GM12878 (cell line): ENCODE data around the gene TBCD. TPM values are rescaled to one million over a fixed set of nuclear protein-coding genes. Genes with fewer than 3 reads are reported as not detected.
"Not testable (repeated sequence)": the region's sequence is repeated elsewhere in the genome, so short reads cannot be mapped to it uniquely, and the experiment has no call there.

ENCODE experiments used
- ATAC-seq: fragments of 200-7000 bp; cut with Tn5 transposase; 3 replicates; pipeline ENCODE4 v1.9.1; 2020; ENCODE audit warnings: mild to moderate bottlenecking, moderate library complexity
- BruUV-seq: library from RNA; stranded (reverse); fragments of 400-500 nt; replicated peaks from 2 replicates; lab custom pipeline; 2021; lab: Mats Ljungman, UMichigan
- CTCF ChIA-PET: fragments of 300-600 bp; sonication (Branson Sonifier 250); formaldehyde crosslinking; extraction: SDS; loops from one replicate; lab custom pipeline; 2021; ENCODE audit warnings: inconsistent platforms; lab: Yijun Ruan, JAX
- POLR2A ChIA-PET: fragments of 350-600 bp; formaldehyde crosslinking; extraction: SDS; loops from one replicate; lab custom pipeline; 2021; ENCODE audit warnings: inconsistent platforms; lab: Charles Lee
- RAD21 ChIA-PET: fragments of 300-600 bp; sonication (Branson Sonifier 250); formaldehyde crosslinking; loops from one replicate; lab custom pipeline; 2023; ENCODE audit warnings: antibody characterized with exemption; ENCODE audit not compliant: unreplicated experiment; lab: Charles Lee
- SMC1A ChIA-PET: fragments of 300-600 bp; sonication (Branson Sonifier 250); formaldehyde crosslinking; loops from one replicate; lab custom pipeline; 2023; ENCODE audit not compliant: unreplicated experiment, uncharacterized antibody; lab: Charles Lee
- DNase-seq: peaks from one replicate; pipeline ENCODE4 v3.0.0-alpha.2; 2011; ENCODE audit warnings: low read depth, low spot score
- FAIRE-seq: peaks from 3 replicates; lab custom pipeline; 2011; peaks lifted over from hg19 to GRCh38; lab: Jason Lieb, UNC
- H2AFZ ChIP-seq: 2 replicates; pipeline ENCODE4 v1.6.0; 2011; ENCODE audit warnings: low read depth, low read length, control low read depth; ENCODE audit not compliant: control insufficient read depth
- H3K27ac ChIP-seq: 2 replicates; pipeline ENCODE4 v1.5.1; 2011; ENCODE audit warnings: control low read depth; ENCODE audit not compliant: control insufficient read depth, insufficient read depth
- H3K27me3 ChIP-seq, 2 experiments: replicated peaks in 1 of 2; 2 replicates each; pipeline versions ENCODE4 v1.6.0 to v1.6.1; 2011; ENCODE audit warnings: low read length in 1 of 2; ENCODE audit not compliant: control insufficient read depth in 2 of 2, insufficient read depth in 2 of 2
- H3K36me3 ChIP-seq, 2 experiments: 2 replicates each; pipeline ENCODE4 v1.5.1; 2011; ENCODE audit warnings: low read length in 1 of 2; ENCODE audit not compliant: control insufficient read depth in 2 of 2, insufficient read depth in 2 of 2
- H3K4me1 ChIP-seq: 2 replicates; pipeline ENCODE4 v1.6.1; 2011; ENCODE audit warnings: mild to moderate bottlenecking, low read length, moderate library complexity, mixed read lengths; ENCODE audit not compliant: control insufficient read depth, insufficient read depth
- H3K4me2 ChIP-seq: 2 replicates; pipeline ENCODE4 v1.6.0; 2011; ENCODE audit warnings: control low read depth; ENCODE audit not compliant: control insufficient read depth, insufficient read depth
- H3K4me3 ChIP-seq: fragments of 200-600 bp; sonication (generic); 2 replicates; pipeline ENCODE4 v1.5.1; 2016
- H3K79me2 ChIP-seq: 2 replicates; pipeline ENCODE4 v1.6.0; 2011; ENCODE audit warnings: low read length; ENCODE audit not compliant: control insufficient read depth, insufficient read depth
- H3K9ac ChIP-seq: 2 replicates; pipeline ENCODE4 v1.8.0; 2011; ENCODE audit warnings: low read length, control low read depth, mixed read lengths; ENCODE audit not compliant: control insufficient read depth, insufficient read depth
- H3K9me3 ChIP-seq: replicated peaks from 3 replicates; pipeline ENCODE4 v1.5.1; 2011; ENCODE audit warnings: mild to moderate bottlenecking, low read length; ENCODE audit not compliant: control insufficient read depth, insufficient read depth
- H4K20me1 ChIP-seq: 2 replicates; pipeline ENCODE4 v1.6.0; 2011; ENCODE audit not compliant: control insufficient read depth, insufficient read depth
- ASH2L ChIP-seq: fragments of 300-600, 200-600 bp; sonication (generic); IDR thresholded peaks from 2 replicates; pipeline ENCODE4 v1.6.1; 2017; ENCODE audit warnings: low read depth, mild to moderate bottlenecking, borderline replicate concordance
- CEBPB ChIP-seq, 2 experiments: fragments of 150-350 bp in 1 of 2; IDR thresholded peaks; 2 replicates each; pipeline ENCODE4 v1.6.1; 2012 to 2014; ENCODE audit warnings: low read depth in 2 of 2, low read length in 2 of 2, borderline replicate concordance in 1 of 2, inconsistent platforms in 1 of 2
- E4F1 ChIP-seq: fragments of 450-650 bp; IDR thresholded peaks from 2 replicates; pipeline ENCODE4 v1.6.1; 2018; ENCODE audit warnings: borderline replicate concordance, mild to moderate bottlenecking; ENCODE audit not compliant: partially characterized antibody
- EGR1 ChIP-seq, 2 experiments: IDR thresholded peaks; 1 replicate in 1 of 2; 2 replicates in 1 of 2; pipeline ENCODE4 v1.6.1; 2011 to 2012; ENCODE audit warnings: low read depth in 2 of 2, low read length in 2 of 2, borderline replicate concordance in 1 of 2, mild to moderate bottlenecking in 1 of 2, moderate library complexity in 1 of 2
- GABPA ChIP-seq: IDR thresholded peaks from 2 replicates; pipeline ENCODE4 v1.6.1; 2014; ENCODE audit warnings: antibody characterized with exemption, low read depth, mild to moderate bottlenecking, inconsistent platforms
- HDGF ChIP-seq: fragments of 450-650 bp; IDR thresholded peaks from 2 replicates; pipeline ENCODE4 v1.6.1; 2016; ENCODE audit warnings: antibody characterized with exemption
- RAD21 ChIP-seq: IDR thresholded peaks from 2 replicates; pipeline ENCODE4 v1.6.1; 2011; ENCODE audit warnings: mild to moderate bottlenecking, low read depth, low read length, moderate library complexity; ENCODE audit not compliant: insufficient read depth
- SMAD1 ChIP-seq: fragments of 450-650 bp; IDR thresholded peaks from 2 replicates; pipeline ENCODE4 v1.6.1; 2018; ENCODE audit warnings: mild to moderate bottlenecking, low read depth; ENCODE audit not compliant: partially characterized antibody
- SUZ12 ChIP-seq: fragments of 200-600 bp; sonication (generic); IDR thresholded peaks from one replicate; pipeline ENCODE4 v1.6.1; 2018; ENCODE audit warnings: antibody characterized with exemption, mild to moderate bottlenecking; ENCODE audit not compliant: unreplicated experiment
- TARDBP ChIP-seq: IDR thresholded peaks from 2 replicates; pipeline ENCODE4 v1.6.1; 2016; ENCODE audit warnings: borderline replicate concordance
- WGBS: methylation state at CpG from one replicate; pipeline ENCODE4 v1.1.6; 2016; ENCODE audit warnings: low lambda C conversion rate; ENCODE audit not compliant: insufficient replicate concordance, insufficient coverage; ENCODE audit errors: missing lambda C conversion rate; 5-methylcytosine and 5-hydroxymethylcytosine counted together
- in situ Hi-C: fragments of 300-500 bp; cut with MboI; formaldehyde crosslinking; loops from 9 replicates; pipeline ENCODE4 v1.14.3; 2018; ENCODE audit warnings: mixed read lengths
- intact Hi-C: fragments of 100-400 bp; cut with micrococcal nuclease; formaldehyde crosslinking; loops from one replicate; pipeline ENCODE4 v1.14.2; 2022; ENCODE audit not compliant: unreplicated experiment
- polyA plus RNA-seq, 11 experiments: library from polyadenylated mRNA; depleted of rRNA in 4 of 11; unstranded in 6 of 11; stranded (reverse) in 5 of 11; fragments of >200 nt; fragmentation: Nextera tagmentation in 4 of 11; fragmentation: Illumina TruSeq in 1 of 11; extraction: Ambion mirVana in 4 of 11; extraction: Trizol in 1 of 11; gene quantifications; 1 replicate in 1 of 11; 2 replicates in 10 of 11; pipeline versions ENCODE4 v1.2.1 to v1.2.3, GENCODE V29; 2011 to 2016; ENCODE audit warnings: inconsistent platforms in 2 of 11, missing spikeins in 2 of 11, low read depth in 1 of 11
- total RNA-seq, 4 experiments: library from RNA; depleted of rRNA in 3 of 4; stranded (reverse); fragments of >200 nt in 3 of 4; fragmentation: Illumina TruSeq in 1 of 4; extraction: Trizol in 1 of 4; gene quantifications; 2 replicates each; pipeline versions ENCODE4 v1.2.1 to v1.2.3, GENCODE V29; 2013 to 2021

The TBCD gene
- total and polyA plus RNA-seq, 10 of the 15 experiments (the other 5 are each of a cell fraction or from before 2014, with no cell fraction given), result 10.3 to 114 (median 52.4) TPM

GRCh38 chr17:82783498-82783897 is 31.6 kb downstream of the TBCD start:
- no peaks in the 10 kb centered on the region for H3K79me2 ChIP-seq
- H3K4me2 ChIP-seq, result no peak overlapping the region
- WGBS, result 98% methylated on average over 18 of the region's 18 CpGs
- no peak overlapping the region for H3K9ac ChIP-seq
- no peak overlapping the region for H3K4me3 ChIP-seq
- TF ChIP-seq SUZ12, result no peak
- no peak for TF ChIP-seq SMAD1
- no peak for TF ChIP-seq HDGF
- no peak for TF ChIP-seq EGR1 (IDR thresholded peaks at IDR 0.05; ENCODE audit: borderline replicate concordance in 1 of 2, low read depth in 2 of 2, low read length in 2 of 2)
- no peak for TF ChIP-seq GABPA
- no peak for TF ChIP-seq RAD21
- no peak for TF ChIP-seq TARDBP
- no peak for TF ChIP-seq CEBPB (IDR thresholded peaks at IDR 0.05; ENCODE audit: borderline replicate concordance in 1 of 2, low read depth in 2 of 2, low read length in 2 of 2)
- no peak for TF ChIP-seq ASH2L
- no peak for TF ChIP-seq E4F1
- TF ChIP-seq, all 136 proteins: peak for 0
- H2AFZ ChIP-seq, result no peak overlapping the region
- H3K9me3 ChIP-seq, result no peaks in the 10 kb centered on the region
- intact Hi-C loops (loop anchor here (10.0 kb wide), 1 partner anchor 81 kb away; no protein-coding TSS in a partner anchor), in situ Hi-C loops (loop anchor here (5.0 kb wide), 1 partner anchor 144 kb away; no protein-coding TSS in a partner anchor)
- ChIA-PET POLR2A (no interaction called here), CTCF (no interaction called here), RAD21 (no interaction called here), SMC1A (no interaction called here)
- no peak overlapping the region for H3K27ac ChIP-seq
- peaks cover 4 to 13% of the 10 kb centered on the region in 2 experiments; a peak in 3 of 4 replicates for H3K36me3 ChIP-seq
- H3K4me1 ChIP-seq, result peaks cover 8% of the 10 kb centered on the region; the same call in 1 of the 2 replicates
- ATAC-seq (no peak), FAIRE-seq (no peak), DNase-seq (no peak)
- H4K20me1 ChIP-seq, result no peaks in the 10 kb centered on the region; the same call in 1 of the 2 replicates
- no TSS peak for BruUV-seq
- no peaks in the 10 kb centered on the region for H3K27me3 ChIP-seq

- 98% methylated on average over 16 of the region's 16 CpGs for WGBS
- POLR2A ChIA-PET, RAD21 ChIA-PET: not testable (repeated sequence)
These were observed 33.7 kb downstream of the TBCD start for GRCh38 chr17:82785581-82785980.

More at GRCh38 chr17:82785581-82785980, 33.7 kb downstream of the TBCD start:
- H4K20me1 ChIP-seq, DNase-seq, SMC1A ChIA-PET, H3K27ac ChIP-seq, in situ Hi-C loops, H3K9me3 ChIP-seq, H3K4me1 ChIP-seq, CTCF ChIA-PET, H3K4me2 ChIP-seq, H3K4me3 ChIP-seq, H3K9ac ChIP-seq, H3K27me3 ChIP-seq, FAIRE-seq, BruUV-seq, H3K79me2 ChIP-seq, ATAC-seq, H2AFZ ChIP-seq: not testable (repeated sequence)
- intact Hi-C loops, result loop anchor here (10.0 kb wide), 1 partner anchor 79 kb away; no protein-coding TSS in a partner anchor
- peaks cover 4 to 13% of the 10 kb centered on the region in 2 experiments; a peak in 3 of 4 replicates for H3K36me3 ChIP-seq
